GM21825 (cell line): ENCODE results near the gene CA11.
"Not testable (repeated sequence)": the region's sequence is repeated elsewhere in the genome, so short reads cannot be mapped to it uniquely, and the experiment has no call there.

Source experiments
- ATAC-seq: cut with Tn5 transposase; IDR thresholded peaks from one replicate; pipeline ENCODE4 v1.9.1; 2021; ENCODE audit warnings: mild to moderate bottlenecking, moderate library complexity; ENCODE audit not compliant: unreplicated experiment

The CA11 gene

DNA sequence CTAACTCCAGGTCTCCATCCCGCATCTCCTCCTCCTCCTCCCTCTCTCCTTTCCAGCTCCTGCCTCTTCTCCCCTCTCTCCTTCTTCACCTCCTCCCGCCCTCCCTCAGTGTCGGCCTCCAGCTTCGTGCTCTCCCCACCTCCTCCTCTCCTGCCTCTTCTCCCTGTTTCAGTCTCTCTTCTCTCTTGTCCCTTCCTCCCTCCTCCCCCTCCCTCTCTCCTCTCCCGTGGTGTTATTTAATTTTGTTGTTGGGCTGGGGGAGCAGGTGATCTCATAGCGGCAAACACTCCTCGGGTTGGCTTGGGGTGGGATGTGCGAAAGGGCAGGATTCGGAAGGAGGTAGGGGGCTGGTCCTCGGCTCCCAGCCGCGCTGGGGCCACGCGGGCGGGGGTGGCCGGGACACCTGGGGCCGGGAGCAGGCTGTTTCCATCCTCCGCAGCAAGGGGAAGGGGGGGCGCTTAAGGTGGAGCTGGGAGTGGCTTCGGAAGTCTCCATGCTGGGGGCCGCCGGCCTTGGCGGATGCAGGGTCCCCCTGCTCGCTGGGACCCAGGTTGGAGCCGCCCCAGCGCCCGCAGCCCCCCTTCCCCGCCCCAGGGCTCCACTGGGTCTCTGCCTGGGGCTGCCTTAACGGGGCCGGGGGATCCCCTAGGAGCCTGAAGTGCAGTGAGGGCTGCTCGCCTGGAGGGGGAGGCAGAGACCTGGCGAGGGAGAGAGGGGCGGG lies at the start of gene CA11:
Gene CA11, minus strand, starts transcription at position 187 of the 721 bp plus-strand sequence. CDS start 555 bp downstream, outside the sequence.
- peak; percentile 77 for ATAC-seq

DNA sequence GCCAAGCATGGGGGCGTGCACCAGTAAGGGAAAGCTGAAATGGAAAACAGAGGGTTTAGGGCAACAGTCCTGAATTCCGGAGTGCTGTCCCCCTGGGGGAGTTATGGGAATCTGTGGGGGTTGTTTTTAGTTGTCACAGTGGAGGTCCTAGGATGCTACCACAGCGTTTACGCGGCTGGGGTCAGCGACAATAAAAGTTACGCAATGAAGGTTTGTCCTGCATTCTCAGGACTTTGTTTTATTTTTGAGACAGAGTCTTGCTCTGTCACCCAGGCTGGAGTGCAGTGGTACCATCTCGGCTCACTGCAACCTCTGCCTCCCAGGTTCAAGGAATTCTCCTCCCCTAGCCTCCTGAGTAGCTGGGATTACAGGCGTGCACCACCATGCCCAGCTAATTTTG lies 47.6 kb upstream of the CA11 start:
- ATAC-seq: not testable (repeated sequence)

DNA sequence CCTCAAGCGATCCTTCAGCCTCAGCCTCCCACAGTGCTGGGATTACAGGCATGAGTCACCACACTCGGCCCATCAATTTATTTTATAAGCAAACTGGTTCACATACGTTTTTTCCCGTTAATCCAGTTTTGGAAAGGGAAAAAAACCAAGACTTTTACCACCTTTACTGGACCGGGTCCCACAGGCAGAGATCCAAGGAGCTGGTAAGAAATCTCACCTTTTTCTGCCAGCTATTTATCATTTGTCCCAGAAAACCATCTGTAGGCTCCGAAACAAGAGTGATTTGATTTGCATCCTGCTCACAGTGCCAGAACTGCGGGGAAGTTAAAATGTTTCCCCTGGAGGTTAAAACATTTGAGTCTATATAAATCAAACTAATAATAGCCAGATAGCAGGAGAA lies 43.5 kb upstream of the CA11 start:
- ATAC-seq: no peak

DNA sequence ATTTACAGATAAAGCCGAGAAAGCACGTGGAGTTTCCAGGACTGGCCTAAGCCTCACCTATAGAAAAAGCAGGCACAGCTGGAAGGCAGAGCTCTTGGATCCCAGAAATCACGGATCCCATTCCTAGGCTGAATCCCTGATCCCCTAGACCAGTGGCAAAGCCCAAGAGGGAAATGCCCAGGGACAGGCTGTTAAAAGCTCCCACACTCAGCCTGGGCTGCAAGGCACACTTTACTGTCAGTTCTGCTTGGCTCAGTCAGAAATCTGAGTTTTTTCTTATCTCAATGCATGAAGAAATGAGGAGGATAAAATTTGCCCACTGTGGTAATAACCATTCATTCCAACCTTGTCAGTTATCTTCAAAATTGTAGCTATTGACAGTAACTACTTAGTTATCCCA lies 41.8 kb upstream of the CA11 start:
- no peak for ATAC-seq

DNA sequence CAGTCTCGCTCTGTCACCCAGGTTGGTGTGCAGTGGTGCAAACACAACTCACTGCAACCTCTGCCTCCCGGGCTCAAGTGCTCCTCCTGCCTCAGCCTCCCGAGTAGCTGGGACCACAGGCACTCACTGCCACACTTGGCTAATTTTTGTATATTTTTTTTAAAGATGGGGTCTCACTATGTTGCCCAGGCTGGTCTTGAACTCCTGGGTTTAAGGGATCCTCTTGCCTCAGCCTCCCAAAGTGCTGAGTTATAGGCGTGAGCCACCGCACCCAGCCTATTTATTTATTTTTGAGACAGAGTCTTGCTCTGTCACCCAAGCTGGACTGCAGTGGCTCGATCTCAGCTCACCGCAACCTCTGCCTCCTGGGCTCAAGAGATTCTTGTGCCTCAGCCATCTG lies 40.6 kb upstream of the CA11 start:
- ATAC-seq: not testable (repeated sequence)

DNA sequence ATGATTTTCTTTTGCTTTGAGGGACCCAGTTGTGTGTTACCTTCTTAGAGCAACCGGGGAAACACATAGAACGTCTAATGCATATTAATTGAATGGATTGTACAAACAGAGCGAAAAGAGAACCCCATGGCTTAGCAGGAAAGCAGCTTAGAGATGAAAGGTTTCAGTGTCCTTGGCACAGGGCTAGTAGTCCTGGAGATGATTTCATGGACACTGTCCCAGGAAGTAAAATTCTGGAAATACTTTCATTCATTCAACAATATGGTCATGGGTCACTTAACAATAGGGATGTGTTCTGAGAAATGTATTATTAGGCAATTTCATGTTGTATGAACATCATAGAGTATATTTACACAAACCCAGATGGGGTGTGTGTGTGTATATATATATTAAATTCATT lies 40.1 kb upstream of the CA11 start:
- ATAC-seq: no peak

DNA sequence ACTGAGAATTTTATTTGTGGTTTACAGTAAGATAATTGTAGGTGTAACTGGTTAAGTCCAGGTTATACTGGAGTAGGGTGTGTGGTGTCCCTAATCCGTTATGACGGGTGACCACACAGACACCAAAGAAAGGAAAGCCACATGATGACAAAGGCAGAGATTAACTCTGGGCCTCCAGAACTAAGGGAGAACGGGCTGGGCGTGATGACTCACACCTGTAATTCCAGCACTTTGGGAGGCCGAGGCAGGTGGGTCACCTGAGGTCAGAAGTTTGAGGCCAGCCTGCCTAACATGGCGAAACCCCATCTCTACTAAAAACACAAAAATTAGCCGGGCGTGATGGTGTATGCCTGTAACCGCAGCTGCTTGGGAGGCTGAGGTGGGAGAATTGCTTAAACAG lies 39.6 kb upstream of the CA11 start:
- ATAC-seq: no peak

DNA sequence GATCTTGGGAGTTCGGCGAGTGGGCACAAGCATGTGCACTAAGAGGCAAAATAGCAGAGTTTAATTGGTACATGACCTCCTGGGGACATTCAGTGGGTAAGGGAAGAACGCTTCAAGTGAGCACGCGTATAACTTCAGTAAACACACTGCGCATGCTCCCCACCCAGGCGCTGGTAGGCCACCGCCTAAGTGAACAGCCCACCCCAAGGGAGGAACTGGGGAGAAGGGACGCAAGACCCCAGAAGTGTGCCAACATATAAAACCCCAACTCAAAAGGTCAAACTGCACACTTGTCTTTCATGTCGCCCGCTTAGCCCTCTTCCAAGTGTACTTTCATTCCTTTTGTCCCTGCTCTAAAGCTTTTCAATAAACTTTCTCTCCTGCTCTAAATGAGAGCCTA lies 37.4 kb upstream of the CA11 start:
- ATAC-seq: no peak

DNA sequence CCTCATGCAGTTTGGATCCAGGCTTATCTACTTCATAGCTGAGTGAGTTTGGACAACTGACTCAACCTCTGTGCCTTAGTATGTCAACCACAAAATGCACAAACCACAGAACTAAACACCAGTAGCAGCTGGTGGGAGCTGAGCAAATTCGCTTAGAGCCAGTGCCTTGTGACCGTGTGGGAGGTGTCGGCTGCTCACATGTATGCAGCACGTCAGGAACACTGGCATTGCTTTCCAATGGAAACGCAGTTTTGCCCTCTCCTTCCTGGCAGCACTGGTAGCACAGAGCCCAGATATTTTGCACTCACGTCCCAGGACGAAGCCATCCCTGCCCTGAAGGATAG lies 35.1 kb upstream of the CA11 start:
- no peak for ATAC-seq

DNA sequence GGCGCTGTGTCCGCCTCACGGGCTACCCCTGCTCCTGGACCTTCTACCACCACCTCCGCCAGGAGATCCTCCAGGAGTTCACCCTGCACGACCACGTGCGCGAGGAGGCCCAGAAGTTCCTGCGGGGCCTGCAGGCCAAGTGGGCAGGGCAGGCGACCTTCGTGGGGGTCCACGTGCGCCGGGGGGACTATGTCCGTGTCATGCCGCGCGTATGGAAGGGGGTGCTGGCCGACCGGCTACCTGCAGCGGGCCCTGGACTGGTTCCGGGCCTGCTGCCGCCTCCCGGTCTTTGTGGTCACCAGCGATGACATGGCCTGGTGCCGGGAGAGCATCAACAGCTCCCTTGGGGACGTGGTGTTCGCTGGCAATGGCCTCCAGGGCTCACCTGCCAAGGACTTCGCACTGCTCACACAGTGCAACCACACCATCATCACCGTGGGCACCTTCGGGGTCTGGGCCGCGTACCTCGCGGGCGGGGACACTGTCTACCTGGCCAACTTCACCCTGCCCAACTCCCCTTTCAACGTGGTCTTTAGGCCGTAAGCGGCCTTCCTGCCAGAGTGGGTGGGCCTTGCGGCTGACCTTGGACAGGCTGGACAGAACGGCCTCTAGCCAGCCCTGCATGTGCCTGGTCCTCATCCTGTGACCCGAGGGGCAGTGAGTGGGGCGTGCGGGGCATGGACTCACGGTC lies 34.6 kb upstream of the CA11 start:
- no peak for ATAC-seq

DNA sequence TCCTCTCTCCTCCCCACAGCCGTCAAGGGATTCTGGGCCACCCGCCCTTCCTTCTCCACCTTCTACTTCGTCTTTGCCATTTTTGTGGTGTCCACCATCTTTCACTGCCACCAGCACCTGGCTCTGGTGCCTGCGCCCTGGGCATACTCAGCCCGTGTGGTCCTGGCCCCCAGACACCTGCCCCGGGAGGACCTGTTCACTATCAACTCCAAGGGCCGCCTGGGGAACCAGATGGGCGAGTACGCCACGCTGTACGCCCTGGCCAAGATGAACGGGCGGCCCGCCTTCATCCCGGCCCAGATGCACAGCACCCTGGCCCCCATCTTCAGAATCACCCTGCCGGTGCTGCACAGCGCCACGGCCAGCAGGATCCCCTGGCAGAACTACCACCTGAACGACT lies 34.0 kb upstream of the CA11 start:
- ATAC-seq: not testable (repeated sequence)

DNA sequence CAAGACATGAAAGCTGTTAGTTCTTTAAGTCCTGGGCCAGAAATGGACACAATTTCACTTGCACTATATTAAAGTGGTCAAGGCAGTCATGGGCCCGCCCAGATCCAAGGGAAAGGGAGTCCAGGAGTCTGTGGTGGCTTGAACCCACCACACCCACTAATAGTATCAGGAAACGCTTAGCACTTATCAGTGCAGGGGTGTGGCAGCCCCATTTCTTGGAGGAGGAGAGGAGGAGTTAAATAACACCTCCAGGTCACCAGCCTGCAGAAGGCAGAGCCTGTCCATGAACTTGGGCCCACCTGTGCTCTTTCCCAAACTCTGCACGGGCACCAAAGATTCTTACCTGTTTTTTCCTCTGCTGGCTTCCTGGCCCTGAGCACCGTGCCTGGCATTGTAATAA lies 32.2 kb upstream of the CA11 start:
- ATAC-seq: no peak

DNA sequence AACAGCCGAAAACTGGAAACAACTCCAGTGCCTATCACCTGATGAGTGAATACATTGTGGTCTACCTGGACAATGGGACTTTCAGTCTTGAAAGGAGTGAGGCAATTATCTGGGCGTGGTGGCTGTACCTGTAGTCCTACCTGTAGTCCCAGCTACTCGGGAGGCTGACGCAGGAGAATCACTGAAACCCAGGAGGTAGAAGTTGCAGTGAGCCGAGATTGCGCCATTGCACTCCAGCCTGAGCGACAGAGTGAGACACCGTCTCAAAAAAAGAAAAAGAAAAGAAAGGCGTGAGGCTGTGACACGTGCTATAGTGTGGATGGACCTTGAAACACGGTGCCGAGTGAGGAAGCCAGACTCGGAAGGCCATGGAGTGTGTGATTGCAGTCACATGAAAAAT lies 30.9 kb upstream of the CA11 start:
- ATAC-seq: no peak

DNA sequence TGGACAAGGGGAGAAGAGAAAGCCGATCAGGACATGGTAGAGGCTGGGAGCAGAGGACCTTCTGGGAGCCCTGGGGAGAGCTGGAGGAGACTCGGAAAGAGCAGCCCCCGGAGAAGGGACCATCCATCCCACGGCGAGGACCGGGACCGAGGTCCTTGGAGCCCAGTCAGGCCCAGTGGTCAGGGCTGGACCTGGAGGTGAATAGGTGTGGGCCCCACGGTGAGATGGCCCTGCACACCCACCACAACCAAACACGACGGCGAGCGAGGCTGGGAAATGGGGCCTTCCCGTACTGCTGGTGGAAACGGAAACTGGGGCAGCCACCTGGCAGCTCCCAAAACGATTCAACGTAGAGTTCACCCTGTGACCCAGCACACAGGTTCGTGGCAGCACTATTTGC lies 30.5 kb upstream of the CA11 start:
- ATAC-seq: no peak

DNA sequence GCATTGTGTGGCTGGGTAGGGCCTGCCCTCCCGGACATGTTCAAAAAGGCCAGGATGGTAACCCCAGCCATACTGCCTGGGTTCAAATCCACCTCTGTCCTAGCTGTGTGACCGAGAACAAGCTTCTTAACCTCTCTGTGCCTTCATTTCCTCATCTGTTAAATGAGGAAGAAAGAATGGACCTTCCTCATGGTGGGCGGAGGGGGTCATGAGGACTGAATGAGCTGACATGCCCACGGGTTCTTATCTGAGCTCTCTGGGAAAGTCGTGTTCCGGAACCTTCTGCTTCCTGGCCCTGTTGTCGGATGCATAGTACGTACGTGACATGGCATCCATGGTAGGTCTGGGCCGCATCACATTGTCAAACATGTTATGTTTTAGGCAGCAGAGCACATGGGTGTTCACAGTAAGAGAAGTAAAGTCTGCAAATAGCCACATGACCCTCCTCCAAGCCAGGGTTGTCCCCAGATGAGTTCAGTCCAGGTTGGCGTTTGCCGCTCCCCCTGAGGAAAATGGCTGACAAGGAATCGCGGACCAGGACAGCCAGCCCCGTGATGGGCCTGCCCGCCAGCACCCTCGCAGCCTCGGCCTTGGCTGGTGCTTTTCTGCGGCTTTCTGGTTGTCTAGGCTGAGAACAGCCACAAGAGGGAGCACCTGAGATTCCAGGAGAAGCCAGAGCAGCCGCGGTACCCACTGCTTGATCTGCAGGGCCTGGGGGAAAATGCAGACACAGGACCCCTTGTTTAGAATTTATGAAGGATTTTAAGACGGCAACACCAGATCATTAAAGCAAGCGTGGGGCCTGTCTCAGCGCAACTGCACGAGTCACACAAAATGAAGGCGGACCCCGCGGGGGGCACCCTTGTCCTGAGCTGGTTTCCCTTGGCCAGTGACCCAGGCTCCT lies 29.2 kb upstream of the CA11 start:
- ATAC-seq: no peak

DNA sequence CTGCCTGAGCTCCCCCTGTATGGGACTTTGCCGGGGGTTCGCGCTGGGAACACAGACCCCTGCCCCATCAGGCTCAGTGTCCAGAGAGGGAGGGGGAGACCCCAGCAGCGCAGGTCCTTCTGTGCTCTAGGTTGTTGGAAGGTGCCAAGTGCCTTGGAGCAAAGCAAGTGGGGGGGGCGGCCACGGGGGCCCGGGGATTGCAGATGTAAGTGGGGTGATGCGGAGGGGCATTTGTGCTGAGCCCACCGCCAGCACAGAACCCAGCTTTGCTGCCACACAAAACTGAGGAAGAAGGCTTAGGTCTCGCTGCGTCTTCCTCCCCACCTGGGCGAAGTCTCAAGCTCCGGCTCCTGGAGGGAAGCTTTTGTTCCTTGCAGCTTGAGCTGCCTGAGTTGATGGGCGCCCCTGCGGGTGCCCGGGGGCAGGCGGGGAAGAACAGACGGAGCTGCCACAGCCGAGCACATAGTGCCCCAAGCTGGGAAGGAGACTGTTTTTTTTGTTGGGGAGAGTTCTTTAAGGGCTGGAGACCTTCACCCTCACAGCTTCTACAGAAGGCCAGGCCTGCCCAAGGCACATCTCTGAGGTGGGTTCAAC lies 28.3 kb upstream of the CA11 start:
- no peak for ATAC-seq

DNA sequence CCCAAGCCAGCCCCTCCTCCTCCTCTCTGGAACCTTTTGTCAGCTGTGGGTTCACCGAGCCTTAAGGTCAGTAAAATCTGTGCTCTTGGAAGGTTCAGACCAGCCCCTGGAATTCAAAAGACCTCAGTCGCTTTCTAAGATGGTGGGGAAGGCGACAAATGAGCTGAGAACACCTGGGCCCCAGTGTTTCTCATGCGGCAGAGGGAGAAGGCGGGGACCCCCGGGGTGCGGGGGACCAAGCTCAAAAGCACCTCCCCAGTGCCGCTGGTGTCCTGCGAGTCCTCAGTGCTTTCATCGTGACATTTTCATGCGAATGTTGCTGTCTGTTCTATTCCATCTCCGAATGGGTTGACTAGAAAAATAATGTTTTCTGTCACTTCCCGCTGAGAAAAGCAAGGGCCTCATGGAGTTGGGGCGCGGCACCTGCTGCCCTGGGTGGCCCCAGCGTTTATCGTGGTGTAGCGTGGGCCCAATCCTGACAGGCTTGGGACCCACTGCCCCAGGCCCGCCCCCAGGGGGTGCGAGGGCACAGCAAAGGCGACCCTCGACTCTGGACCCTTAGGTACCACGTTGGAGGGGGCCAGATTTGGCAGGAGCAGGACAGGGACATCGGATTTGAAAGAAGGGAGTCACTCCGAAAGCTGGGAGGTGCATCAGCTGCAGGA lies 27.6 kb upstream of the CA11 start:
- ATAC-seq: no peak

DNA sequence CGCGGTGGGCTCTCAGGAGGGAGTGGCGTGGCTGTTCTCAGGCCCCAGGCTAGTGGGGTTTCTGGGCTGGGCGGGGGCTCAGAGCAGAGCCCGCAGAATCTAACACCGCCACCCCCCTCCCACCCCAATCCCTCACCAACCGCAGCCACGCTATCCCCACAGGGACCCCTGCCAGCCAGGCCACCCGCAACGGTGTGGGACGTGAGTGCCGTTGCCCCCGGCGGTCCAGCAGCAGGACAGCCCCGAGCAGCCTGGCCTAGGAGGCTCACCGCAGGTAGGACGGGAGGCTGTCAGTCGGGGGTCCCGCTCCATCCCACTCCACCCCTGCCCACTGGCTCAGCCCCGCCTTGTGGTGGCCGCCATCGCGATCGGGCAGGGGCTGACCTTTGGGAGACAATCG lies 27.0 kb upstream of the CA11 start, which contains the start of gene NTN5:
Gene NTN5, minus strand, starts transcription at position 24 of the 400 bp plus-strand sequence. CDS start 2,031 bp downstream, outside the sequence.
- ATAC-seq: no peak

DNA sequence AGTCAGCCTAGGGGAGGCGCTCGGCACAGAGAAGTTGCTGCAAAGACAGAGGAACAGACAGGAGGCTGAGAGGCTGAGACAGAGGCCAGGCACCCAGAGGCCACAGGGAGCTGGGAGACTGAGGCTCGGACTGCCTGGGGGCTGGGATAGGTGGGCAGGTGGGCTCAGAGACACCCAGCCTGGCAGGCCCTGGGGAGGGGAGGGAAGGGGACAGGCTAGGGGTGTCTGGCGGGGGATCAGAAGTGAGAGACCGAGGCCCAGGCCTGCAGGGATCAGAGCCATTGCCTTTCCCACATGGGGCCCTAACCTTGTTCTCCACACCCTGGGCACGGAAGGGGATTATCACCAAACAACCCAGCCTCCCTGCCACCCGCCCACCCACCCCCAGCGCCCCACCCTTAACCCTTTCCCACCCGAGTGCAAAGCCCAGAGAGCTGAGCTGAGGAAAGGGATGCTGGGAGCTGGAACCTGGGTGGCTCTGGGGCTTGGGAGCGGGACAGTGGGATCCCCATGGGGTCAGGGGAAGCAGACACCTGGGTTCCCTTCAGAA lies 25.5 kb upstream of the CA11 start:
- ATAC-seq: no peak

DNA sequence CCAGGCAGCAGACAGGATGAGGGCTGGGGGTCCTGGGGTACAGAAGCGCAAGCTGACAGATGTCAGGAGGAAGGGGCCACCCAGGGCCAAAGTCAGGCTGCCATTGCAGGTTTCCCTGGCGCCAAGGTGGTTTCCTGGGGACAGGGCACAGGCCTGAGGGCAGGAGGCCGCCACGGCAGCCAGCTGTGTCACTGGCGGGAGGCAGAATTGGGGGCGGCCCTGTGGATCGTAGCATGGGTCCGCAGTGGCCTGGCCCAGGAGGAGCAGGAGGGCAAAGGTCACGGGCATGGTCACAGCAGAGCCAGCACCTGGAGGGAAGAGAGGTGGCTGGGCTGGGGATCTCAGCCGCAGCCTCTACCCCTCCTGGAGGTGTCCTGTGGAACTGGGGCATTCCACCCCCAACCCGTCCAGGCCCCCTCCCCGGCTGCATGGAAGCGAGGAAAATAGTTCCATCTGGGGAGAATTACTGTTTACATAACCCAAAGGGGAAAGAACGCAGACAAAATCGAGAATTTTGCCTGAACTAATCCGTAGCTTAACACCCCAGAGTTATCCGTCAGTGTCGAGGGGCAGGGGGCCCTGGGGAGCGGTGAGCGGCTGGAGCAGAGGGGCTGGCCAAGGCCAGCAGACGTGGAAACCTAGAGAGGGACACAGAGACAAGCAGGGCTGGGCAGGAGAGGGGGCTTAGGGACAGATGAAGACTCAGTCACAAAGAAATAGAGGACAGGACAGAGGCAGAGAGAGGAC lies 24.9 kb upstream of the CA11 start:
- no peak for ATAC-seq
